HG02610 (cell line): Measurements from ENCODE around the gene SLC38A1.
"Not testable (repeated sequence)": the region's sequence is repeated elsewhere in the genome, so short reads cannot be mapped to it uniquely, and the experiment has no call there.

ENCODE experiments used
- ATAC-seq: cut with Tn5 transposase; IDR thresholded peaks from one replicate; pipeline ENCODE4 v1.9.1; 2021; ENCODE audit warnings: mild to moderate bottlenecking, moderate library complexity; ENCODE audit not compliant: unreplicated experiment

The SLC38A1 gene

GRCh38 chr12:46268583-46269428, at the start of gene SLC38A1:
Gene SLC38A1 (minus strand): TSS chr12:46269043. CDS start chr12:46239800, 29,243 bp downstream.
- peak; percentile 63 for ATAC-seq

- ATAC-seq, result no peak
These were observed 49.2 kb upstream of the SLC38A1 start for GRCh38 chr12:46318037-46318436.

GRCh38 chr12:46304070-46304469, 35.2 kb upstream of the SLC38A1 start:
- no peak for ATAC-seq

DNA sequence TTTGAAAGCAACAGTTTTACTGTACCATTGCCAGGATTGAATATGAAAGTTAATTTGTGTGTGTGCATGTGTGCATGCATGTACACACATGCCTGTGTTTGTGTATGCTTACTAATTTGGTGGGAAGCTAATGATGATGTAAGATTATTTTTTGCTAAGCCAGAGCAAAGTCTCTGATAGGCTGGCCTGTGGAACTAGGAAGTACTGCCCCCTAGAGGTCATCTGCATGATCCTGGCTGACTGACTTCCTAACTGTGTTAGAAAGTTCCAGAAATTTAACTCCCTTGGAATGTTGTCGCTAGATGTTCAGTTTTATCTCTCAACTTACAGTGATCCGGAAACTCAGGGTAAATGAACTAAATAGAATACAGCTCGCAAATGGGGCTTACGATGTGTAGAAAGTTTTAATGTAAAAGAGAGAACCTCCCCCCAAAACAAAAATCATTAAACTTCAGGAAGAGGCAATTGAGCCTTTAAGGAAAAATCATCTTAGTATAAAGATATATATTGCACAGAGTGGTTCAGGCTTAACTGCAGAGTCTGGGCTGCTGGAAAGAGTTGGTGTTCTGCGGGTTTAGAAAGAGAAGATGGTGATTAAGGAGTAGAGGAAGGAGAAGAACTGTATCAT, 34.3 kb upstream of the SLC38A1 start:
- no peak for ATAC-seq

GRCh38 chr12:46300910-46301309, 32.1 kb upstream of the SLC38A1 start:
- no peak for ATAC-seq

DNA sequence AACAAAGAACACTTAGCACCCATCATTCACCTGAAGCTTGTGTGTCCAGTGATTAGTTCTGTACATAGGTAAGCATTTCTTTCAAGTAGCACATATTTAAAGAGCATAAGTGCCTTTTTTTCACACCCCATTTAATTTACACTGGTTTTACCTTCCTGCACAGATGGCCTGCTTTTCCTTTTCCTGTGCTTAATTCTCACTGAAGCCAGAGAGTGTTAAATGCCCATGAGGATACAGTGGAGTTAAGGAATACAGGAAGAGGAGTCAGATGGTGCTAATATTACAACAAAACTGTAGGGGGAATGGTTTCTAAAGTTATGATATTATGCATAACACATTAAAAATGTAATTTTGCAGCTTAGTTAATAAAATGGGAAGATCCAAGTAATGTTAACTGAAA, 31.0 kb upstream of the SLC38A1 start:
- ATAC-seq, result no peak

- no peak for ATAC-seq
These were observed 29.4 kb upstream of the SLC38A1 start for GRCh38 chr12:46298261-46298660.

DNA sequence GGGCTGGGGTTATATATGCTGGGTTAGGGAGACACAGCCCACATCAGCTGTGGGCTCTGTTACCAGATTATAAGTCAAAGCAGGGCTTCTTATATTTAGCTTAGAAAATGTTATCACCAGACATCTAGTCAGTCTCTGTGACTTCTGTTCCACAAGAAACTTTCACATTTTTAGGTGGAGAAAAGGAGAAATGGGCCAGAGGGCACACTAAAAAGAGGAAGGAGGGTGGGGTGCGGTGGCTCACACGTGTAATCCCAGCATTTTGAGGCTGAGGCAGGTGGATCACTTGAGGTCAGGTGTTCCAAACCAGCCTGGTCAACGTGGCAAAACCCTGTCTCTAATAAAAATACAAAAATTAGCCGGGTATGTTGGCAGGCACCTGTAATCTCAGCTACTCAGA, 28.0 kb upstream of the SLC38A1 start:
- no peak for ATAC-seq

DNA sequence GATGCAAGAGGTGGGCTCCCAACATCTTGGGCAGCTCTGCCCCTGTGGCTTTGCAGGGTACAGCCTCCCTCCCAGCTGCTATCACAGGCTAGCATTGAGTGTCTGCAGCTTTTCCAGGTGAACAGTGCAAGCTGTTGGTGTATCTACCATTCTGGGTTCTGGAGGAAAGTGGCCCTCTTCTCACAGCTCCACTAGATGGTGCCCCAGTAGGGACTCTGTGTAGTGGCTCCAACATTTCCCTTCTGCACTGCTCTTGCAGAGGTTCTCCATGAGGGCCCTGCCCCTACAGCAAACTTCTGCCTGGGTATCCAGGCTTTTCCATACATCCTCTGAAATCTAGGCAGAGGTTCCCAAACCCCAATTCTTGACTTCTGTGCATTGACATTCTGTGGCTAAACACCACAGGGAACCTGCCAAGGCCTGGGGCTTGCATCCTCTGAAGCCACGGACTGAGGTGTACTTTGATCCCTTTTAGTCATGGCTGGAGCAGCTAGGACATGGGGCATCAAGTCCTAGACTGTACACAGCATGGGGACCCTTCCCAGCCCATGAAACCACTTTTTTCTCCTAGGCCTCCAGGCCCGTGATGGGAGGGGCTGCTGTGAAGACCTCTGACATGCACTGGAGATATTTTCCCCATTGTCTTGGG, 24.0 kb upstream of the SLC38A1 start:
- no peak for ATAC-seq

DNA sequence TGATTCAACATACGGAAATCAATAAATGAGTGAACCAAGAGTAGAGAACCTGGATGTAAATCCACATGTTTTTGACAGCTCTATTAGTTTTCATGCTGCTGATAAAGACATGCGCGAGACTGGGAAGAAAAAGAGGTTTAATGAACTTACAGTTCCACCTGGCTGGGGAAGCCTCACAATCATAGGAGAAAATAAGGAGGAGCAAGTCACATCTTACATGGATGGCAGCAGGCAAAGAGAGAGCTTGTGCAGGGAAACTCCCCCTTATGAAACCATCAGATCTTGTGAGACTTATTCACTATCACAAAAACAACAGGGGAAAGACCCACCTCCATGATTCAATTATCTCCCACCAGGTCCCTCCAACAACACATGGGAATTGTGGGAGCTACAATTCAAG, 23.1 kb upstream of the SLC38A1 start:
- ATAC-seq, result not testable (repeated sequence)

- ATAC-seq, result not testable (repeated sequence)
These were observed 16.3 kb upstream of the SLC38A1 start for GRCh38 chr12:46285177-46285576.

DNA sequence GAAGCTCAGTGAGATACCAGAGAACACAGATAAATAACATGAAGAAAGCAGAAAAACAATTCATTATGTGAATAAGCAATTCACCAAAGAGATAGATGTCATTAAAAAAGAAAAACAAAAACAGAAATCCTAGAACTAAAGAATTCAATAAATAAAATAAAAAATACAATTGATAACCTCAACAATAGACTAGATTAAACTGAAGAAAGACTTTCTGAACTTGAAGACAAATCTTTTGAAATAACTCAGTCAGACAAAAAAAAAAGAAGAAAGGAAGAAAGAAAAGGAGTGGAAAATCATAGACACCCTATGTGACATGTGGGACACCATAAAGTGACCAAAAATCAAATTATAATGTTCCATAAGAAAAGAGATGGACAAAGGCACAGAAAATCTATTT, 14.0 kb upstream of the SLC38A1 start:
- ATAC-seq, result no peak

- no peak for ATAC-seq
These were observed 7.9 kb upstream of the SLC38A1 start for GRCh38 chr12:46276756-46277155.

DNA sequence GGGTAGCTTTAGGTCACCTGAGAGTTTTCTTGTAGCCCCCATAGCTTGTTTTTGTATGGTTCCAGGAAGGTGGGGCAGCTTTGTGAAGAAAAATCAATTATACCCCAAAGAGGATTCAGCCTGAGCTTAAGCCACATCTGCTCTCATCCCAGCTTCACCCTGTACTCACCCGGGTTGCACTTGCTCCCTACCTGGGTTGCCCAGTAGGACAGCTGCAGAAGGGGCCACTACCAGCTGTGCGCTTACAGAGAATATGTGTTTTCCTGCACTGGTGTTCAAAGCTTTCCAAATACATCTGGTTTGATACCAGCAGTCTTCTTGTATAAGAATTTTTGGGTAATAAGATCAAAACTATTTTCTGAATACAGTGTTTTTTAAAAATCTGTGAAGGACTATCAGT, 3.0 kb upstream of the SLC38A1 start:
- ATAC-seq, result no peak

DNA sequence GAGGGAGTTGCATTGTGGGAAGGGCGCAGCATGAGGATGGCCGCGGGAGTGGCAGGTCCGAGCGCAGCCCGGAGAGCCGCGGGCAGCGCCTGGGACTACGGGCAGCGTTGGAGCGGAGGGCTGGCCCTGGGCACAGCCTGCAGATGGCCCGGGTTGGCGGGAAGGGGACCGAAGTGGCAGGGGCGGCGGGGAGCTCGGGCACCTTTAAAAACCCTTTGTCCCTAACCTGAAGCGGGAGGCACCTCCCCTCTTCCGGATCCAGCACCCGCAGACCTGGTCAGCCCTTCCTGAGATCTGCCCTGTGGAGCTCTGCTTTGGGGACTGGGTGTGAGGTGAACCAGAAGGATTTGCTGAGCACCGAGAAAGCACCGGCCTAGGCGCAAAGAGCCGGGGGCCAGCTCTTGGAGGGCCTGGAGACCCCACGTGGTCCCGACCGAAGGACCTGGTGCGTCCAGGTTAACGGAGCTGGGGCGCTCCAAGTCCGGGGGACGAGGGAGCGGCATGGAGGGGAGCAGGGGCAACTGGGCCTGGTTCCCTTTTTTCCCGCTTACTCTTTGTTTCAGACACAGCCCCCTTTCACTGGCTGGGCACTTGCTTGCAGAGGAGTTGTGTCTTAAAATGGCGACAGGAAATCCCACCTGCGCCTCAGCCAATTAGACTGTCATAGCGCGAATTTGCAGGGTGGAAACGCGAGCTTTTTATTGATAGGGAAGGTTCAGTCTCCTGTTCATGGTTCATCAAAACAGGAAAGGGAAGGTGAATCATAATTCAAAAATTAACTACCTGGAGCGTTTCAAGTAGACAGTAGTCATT, 792 bp upstream of the SLC38A1 start:
- peak; percentile 13 for ATAC-seq

DNA sequence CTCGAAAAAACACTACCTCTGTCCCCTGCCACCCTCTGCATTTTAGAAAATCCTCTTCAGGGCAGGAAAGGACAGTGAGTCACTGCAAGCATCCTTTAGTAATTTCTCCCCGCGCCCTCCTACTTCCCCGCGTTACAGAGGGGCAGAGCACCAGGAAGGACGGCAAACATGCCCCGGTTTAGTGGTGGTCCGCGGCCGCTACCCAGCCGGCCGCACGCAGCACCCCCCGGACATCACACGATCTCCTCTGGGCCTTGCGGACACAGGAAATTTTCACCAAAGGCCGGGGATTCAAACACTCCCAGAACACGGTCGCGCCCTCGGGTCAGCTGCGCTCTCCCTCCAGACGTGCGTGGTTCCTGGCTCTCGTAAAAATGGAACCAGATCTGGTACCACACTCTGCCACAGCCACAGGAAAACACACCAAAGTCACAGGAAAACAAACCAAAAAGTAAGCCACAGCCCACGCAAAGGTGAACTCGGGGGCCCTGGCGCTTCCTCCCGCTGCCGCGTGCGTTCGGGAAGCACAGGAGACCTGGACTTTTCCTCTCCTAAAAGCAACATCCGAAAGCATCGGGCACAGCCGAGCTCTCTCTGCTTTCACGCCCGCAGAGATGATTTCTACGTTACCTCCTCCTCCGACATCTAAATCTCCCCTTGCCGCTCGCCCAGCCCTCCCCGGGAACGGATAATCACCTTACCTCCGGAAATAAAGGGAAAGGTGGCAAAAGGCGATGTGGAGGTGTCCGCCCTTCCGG, 839 bp downstream of the SLC38A1 start:
- ATAC-seq, result no peak

DNA sequence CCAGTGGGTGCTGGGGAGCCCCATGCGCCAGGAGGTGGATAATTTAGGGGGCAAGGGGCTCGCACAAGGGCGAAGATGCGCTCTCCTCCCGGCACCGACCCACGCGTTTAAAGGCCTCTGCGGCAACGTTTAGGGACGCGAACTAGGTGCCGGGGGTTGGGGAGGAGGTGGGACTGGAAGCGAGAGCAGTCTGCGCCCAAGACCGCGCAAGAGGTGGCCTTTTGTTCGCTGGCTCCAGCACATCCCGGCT, 1.3 kb downstream of the SLC38A1 start:
- ATAC-seq, result no peak

- ATAC-seq, result no peak
These were observed 1.8 kb downstream of the SLC38A1 start for GRCh38 chr12:46266869-46267574.

- no peak for ATAC-seq
These were observed 2.5 kb downstream of the SLC38A1 start for GRCh38 chr12:46266382-46266791.

- no peak for ATAC-seq
These were observed 3.1 kb downstream of the SLC38A1 start for GRCh38 chr12:46265734-46266133.
